B cell (primary cell): ENCODE measurements around the gene TAS1R2. TPM values are rescaled to one million over a fixed set of nuclear protein-coding genes. Genes with fewer than 3 reads are reported as not detected.
A peak's percentile ranks its signal among the peaks of the same experiment; 100 is the strongest.

Source experiments
- ATAC-seq: fragments of 200-7000 bp; cut with Tn5 transposase; one replicate; pipeline ENCODE4 v1.10.0; 2021; ENCODE audit warnings: low read depth, mild to moderate bottlenecking, moderate number of reproducible peaks, moderate library complexity
- CTCF ChIA-PET: fragments of 350-600 bp; sonication (Branson Sonifier 250); formaldehyde crosslinking; loops from one replicate; lab custom pipeline; 2021; ENCODE audit warnings: antibody characterized with exemption, inconsistent platforms; lab: Charles Lee
- POLR2A ChIA-PET: fragments of 350-600 bp; sonication (Branson Sonifier 250); formaldehyde crosslinking; loops from one replicate; lab custom pipeline; 2021; ENCODE audit warnings: antibody characterized with exemption; lab: Charles Lee
- DNase-seq: peaks from one replicate; pipeline ENCODE4 v3.0.0; 2013
- H2AFZ ChIP-seq: 2 replicates; pipeline ENCODE4 v1.6.1; 2012; ENCODE audit warnings: mild to moderate bottlenecking, low read depth, low read length; ENCODE audit not compliant: insufficient read depth, poor library complexity, severe bottlenecking
- H3K27ac ChIP-seq, 2 donors: 1 replicate in 1 of 2; 2 replicates in 1 of 2; pipeline ENCODE4 v1.5.1; 2012 to 2013; ENCODE audit warnings: low read length in 2 of 2, mild to moderate bottlenecking in 2 of 2, moderate library complexity in 1 of 2
- H3K27me3 ChIP-seq, 4 experiments: fragments of 200-600 bp in 1 of 4; sonication (generic) in 1 of 4; replicated peaks in 1 of 4; 1 replicate in 2 of 4; 2 replicates in 2 of 4; pipeline versions ENCODE4 v1.6.1 to v1.7.0; 2013 to 2016; ENCODE audit warnings: low read length in 3 of 4, mild to moderate bottlenecking in 2 of 4, mixed read lengths in 1 of 4, moderate library complexity in 1 of 4; ENCODE audit not compliant: insufficient read depth in 4 of 4, control insufficient read depth in 3 of 4; ENCODE audit errors: control extremely low read depth in 1 of 4
- H3K36me3 ChIP-seq, 2 experiments: replicated peaks in 1 of 2; 1 replicate in 1 of 2; 2 replicates in 1 of 2; pipeline versions ENCODE4 v1.6.1 to v1.7.1; 2013; ENCODE audit warnings: low read length in 1 of 2; ENCODE audit not compliant: insufficient read depth in 2 of 2, control insufficient read depth in 1 of 2; ENCODE audit errors: control extremely low read depth in 1 of 2, extremely low read depth in 1 of 2
- H3K4me1 ChIP-seq, 2 donors: fragments of 200-600 bp in 1 of 2; sonication (generic) in 1 of 2; 1 replicate in 1 of 2; 2 replicates in 1 of 2; pipeline versions ENCODE4 v1.5.1 to v1.6.1; 2013 to 2017; ENCODE audit warnings: low read length in 2 of 2; ENCODE audit not compliant: control insufficient read depth in 2 of 2, insufficient read depth in 2 of 2
- H3K4me2 ChIP-seq: replicated peaks from 2 replicates; pipeline ENCODE3; 2012; ENCODE audit warnings: mild to moderate bottlenecking, low read depth, low read length; ENCODE audit not compliant: poor library complexity, severe bottlenecking
- H3K4me3 ChIP-seq, 5 experiments: fragments of 200-600 bp in 1 of 5; sonication (generic) in 1 of 5; 1 replicate in 3 of 5; 2 replicates in 2 of 5; pipeline versions ENCODE4 v1.5.1 to v1.7.0; 2011 to 2016; ENCODE audit warnings: low read length in 4 of 5, mild to moderate bottlenecking in 4 of 5, low read depth in 2 of 5, control low read depth in 1 of 5, moderate library complexity in 1 of 5; ENCODE audit not compliant: insufficient read depth in 1 of 5; ENCODE audit errors: control extremely low read depth in 1 of 5, extremely low read depth in 1 of 5
- H3K79me2 ChIP-seq: fragments of 200-600 bp; sonication (generic); one replicate; pipeline ENCODE4 v1.6.0; 2016; ENCODE audit warnings: low read length; ENCODE audit not compliant: control insufficient read depth, insufficient read depth
- H3K9ac ChIP-seq: fragments of 200-600 bp; sonication (generic); 2 replicates; pipeline ENCODE4 v1.6.1; 2017; ENCODE audit warnings: mild to moderate bottlenecking, low read length, moderate library complexity
- H3K9me3 ChIP-seq, 3 donors: one replicate each; pipeline versions ENCODE4 v1.6.1 to v1.7.1; 2013; ENCODE audit warnings: low read length in 2 of 3; ENCODE audit not compliant: control insufficient read depth in 2 of 3, insufficient read depth in 1 of 3; ENCODE audit errors: control extremely low read depth in 1 of 3
- H4K20me1 ChIP-seq: 2 replicates; pipeline ENCODE4 v1.6.0; 2012; ENCODE audit warnings: mild to moderate bottlenecking, low read length; ENCODE audit not compliant: insufficient read depth, control insufficient read depth, poor library complexity, severe bottlenecking
- H3K27ac Mint-ChIP-seq: one replicate; pipeline ENCODE4 v1.8.0; 2021; ENCODE audit warnings: mixed read lengths
- H3K27me3 Mint-ChIP-seq: one replicate; pipeline ENCODE4 v1.8.0; 2021; ENCODE audit warnings: mixed read lengths
- H3K4me1 Mint-ChIP-seq: one replicate; pipeline ENCODE4 v1.8.0; 2021; ENCODE audit warnings: mixed read lengths
- H3K4me3 Mint-ChIP-seq: one replicate; pipeline ENCODE4 v1.8.0; 2021; ENCODE audit warnings: mixed read lengths
- H3K9me3 Mint-ChIP-seq: one replicate; pipeline ENCODE4 v1.8.0; 2022; ENCODE audit warnings: mixed read lengths; ENCODE audit not compliant: insufficient read depth
- CTCF ChIP-seq: fragments of 200-600 bp; IDR thresholded peaks from one replicate; pipeline ENCODE4 v1.8.0; 2022; ENCODE audit warnings: antibody characterized with exemption, mild to moderate bottlenecking
- EZH2 ChIP-seq: IDR thresholded peaks from 2 replicates; pipeline ENCODE4 v1.6.1; 2012; ENCODE audit warnings: borderline replicate concordance, low read depth, mild to moderate bottlenecking, moderate library complexity, low read length; ENCODE audit not compliant: insufficient read depth, poor library complexity, severe bottlenecking
- WGBS: methylation state at CpG from one replicate; pipeline ENCODE4 v1.1.5; 2013; ENCODE audit warnings: missing lambda C conversion rate; ENCODE audit not compliant: insufficient coverage; 5-methylcytosine and 5-hydroxymethylcytosine counted together
- intact Hi-C: fragments of 100-400 bp; cut with micrococcal nuclease; formaldehyde crosslinking; loops from one replicate; pipeline ENCODE4 v1.10.0; 2022
- polyA plus RNA-seq: library from polyadenylated mRNA; depleted of rRNA; stranded (reverse); fragments of >200 nt; gene quantifications from 2 replicates; pipeline ENCODE4 v1.2.3, GENCODE V29; 2012
- total RNA-seq, 2 donors: library from RNA; stranded (reverse); fragments of 120-200 nt in 1 of 2; gene quantifications; 1 replicate in 1 of 2; 2 replicates in 1 of 2; pipeline versions ENCODE4 v1.2.3 to v1.2.4, GENCODE V29; 2013 to 2022

Gene TAS1R2
- total and polyA plus RNA-seq, 2 donors (not counting 1 experiment from before 2014, with no cell fraction given): not detected

- CTCF ChIA-PET: interaction anchor here (0.7 to 8.0 kb wide), 4 partner anchors 11 to 85 kb away, joined by 3 to 157 read pairs (median 3); partner anchors contain the start of gene IFFO2
- intact Hi-C loops: no loop called here
Measured at GRCh38 chr1:18901147-18901951, 41.9 kb upstream of the TAS1R2 start.

More at GRCh38 chr1:18901147-18901951, 41.9 kb upstream of the TAS1R2 start:
- Histone ChIP-seq H3K27ac (peak overlapping the region in 1 of 2 donors; percentile 85), H3K27me3 (no peaks in the 10 kb centered on the region), H3K9ac (peak overlapping the region; percentile 81), H3K4me1 (peaks cover 11 to 22% of the 10 kb centered on the region in 2 donors), H3K4me2 (peak overlapping the region; percentile 99), H3K4me3 (peak overlapping the region; percentile 56 to 85 (median 71)), H3K79me2 (peaks cover 14% of the 10 kb centered on the region), H3K9me3 (no peaks in the 10 kb centered on the region), H2AFZ (peak overlapping the region; percentile 84), H4K20me1 (no peaks in the 10 kb centered on the region), H3K36me3 (no peaks in the 10 kb centered on the region)
- POLR2A ChIA-PET: interaction anchor here (1.8 kb wide), 1 partner anchor 56 kb away, joined by 9 read pairs; the partner anchor contains the start of gene IFFO2
- Mint-ChIP-seq H3K4me1 (peaks cover 13% of the 10 kb centered on the region), H3K27me3 (no peaks in the 10 kb centered on the region), H3K27ac (peak overlapping the region; percentile 96), H3K9me3 (no peaks in the 10 kb centered on the region), H3K4me3 (peak overlapping the region; percentile 88)
- TF ChIP-seq EZH2 (no peak), CTCF (no peak)
- 92% methylated on average over 3 of the region's 9 CpGs for WGBS
- DNase-seq (no peak), ATAC-seq (no peak)
